Measurements from ENCODE around the gene KIAA1217.

The KIAA1217 gene

GRCh38 chr10:24465891-24466818, 257.2 kb downstream of the KIAA1217 start:
- no peak overlapping the region for H3K27ac ChIP-seq (ENCODE audit: low read length)
- no peak overlapping the region for H3K4me3 ChIP-seq (ENCODE audit: low read length)
- H3K9me3 ChIP-seq (ENCODE audit: insufficient read depth, low read depth, low read length), result no peaks in the 10 kb centered on the region
- no peaks in the 10 kb centered on the region for H3K36me3 ChIP-seq (ENCODE audit: insufficient read depth, low read depth, low read length)
- H3K9ac ChIP-seq (ENCODE audit: low read depth, low read length), result no peak overlapping the region
- H3K4me1 ChIP-seq (ENCODE audit: insufficient read depth, low read length), result peaks cover 5% of the 10 kb centered on the region; the same call in 1 of the 2 replicates
- H3K27me3 ChIP-seq (ENCODE audit: insufficient read depth, low read length), result no peaks in the 10 kb centered on the region

GRCh38 chr10:24467136-24467535, 258.2 kb downstream of the KIAA1217 start:
- Histone ChIP-seq H3K9me3 (ENCODE audit: insufficient read depth, low read depth, low read length) (no peaks in the 10 kb centered on the region), H3K4me3 (ENCODE audit: low read length) (no peak overlapping the region), H3K9ac (ENCODE audit: low read depth, low read length) (no peak overlapping the region), H3K4me1 (ENCODE audit: insufficient read depth, low read length) (peaks cover 5% of the 10 kb centered on the region; the same call in 1 of the 2 replicates), H3K27ac (ENCODE audit: low read length) (no peak overlapping the region), H3K36me3 (ENCODE audit: insufficient read depth, low read depth, low read length) (no peaks in the 10 kb centered on the region), H3K27me3 (ENCODE audit: insufficient read depth, low read length) (no peaks in the 10 kb centered on the region)

GRCh38 chr10:24467605-24468004, 258.7 kb downstream of the KIAA1217 start:
- Histone ChIP-seq H3K36me3 (ENCODE audit: insufficient read depth, low read depth, low read length) (0 out of 2 replicates have a peak, but pooled peaks cover 2% of the 10 kb centered on the region), H3K4me3 (ENCODE audit: low read length) (no peak overlapping the region), H3K9me3 (ENCODE audit: insufficient read depth, low read depth, low read length) (no peaks in the 10 kb centered on the region; the same call in 1 of the 2 replicates), H3K4me1 (ENCODE audit: insufficient read depth, low read length) (peaks cover 5% of the 10 kb centered on the region; the same call in 1 of the 2 replicates), H3K27me3 (ENCODE audit: insufficient read depth, low read length) (no peaks in the 10 kb centered on the region), H3K9ac (ENCODE audit: low read depth, low read length) (no peak overlapping the region), H3K27ac (ENCODE audit: low read length) (no peak overlapping the region)

GRCh38 chr10:24468281-24468751, 259.4 kb downstream of the KIAA1217 start:
- Histone ChIP-seq H3K4me1 (ENCODE audit: insufficient read depth, low read length) (peaks cover 5% of the 10 kb centered on the region; the same call in 1 of the 2 replicates), H3K9ac (ENCODE audit: low read depth, low read length) (no peak overlapping the region), H3K27me3 (ENCODE audit: insufficient read depth, low read length) (no peaks in the 10 kb centered on the region), H3K27ac (ENCODE audit: low read length) (no peak overlapping the region), H3K4me3 (ENCODE audit: low read length) (no peak overlapping the region), H3K9me3 (ENCODE audit: insufficient read depth, low read depth, low read length) (no peaks in the 10 kb centered on the region; the same call in 1 of the 2 replicates), H3K36me3 (ENCODE audit: insufficient read depth, low read depth, low read length) (peaks cover 6% of the 10 kb centered on the region; the same call in 1 of the 2 replicates)

- Histone ChIP-seq H3K4me1 (ENCODE audit: insufficient read depth, low read length) (no peaks in the 10 kb centered on the region; the same call in 1 of the 2 replicates), H3K27me3 (ENCODE audit: insufficient read depth, low read length) (no peaks in the 10 kb centered on the region), H3K27ac (ENCODE audit: low read length) (no peak overlapping the region), H3K9ac (ENCODE audit: low read depth, low read length) (no peak overlapping the region), H3K4me3 (ENCODE audit: low read length) (no peak overlapping the region), H3K36me3 (ENCODE audit: insufficient read depth, low read depth, low read length) (peaks cover 6% of the 10 kb centered on the region; the same call in 1 of the 2 replicates), H3K9me3 (ENCODE audit: insufficient read depth, low read depth, low read length) (no peaks in the 10 kb centered on the region; the same call in 1 of the 2 replicates)
Observed at GRCh38 chr10:24469993-24470392, 261.1 kb downstream of the KIAA1217 start.

GRCh38 chr10:24475598-24475997, 266.7 kb downstream of the KIAA1217 start:
- H3K4me1 ChIP-seq (ENCODE audit: insufficient read depth, low read length), result no peaks in the 10 kb centered on the region
- no peak overlapping the region for H3K27ac ChIP-seq (ENCODE audit: low read length)
- no peaks in the 10 kb centered on the region for H3K27me3 ChIP-seq (ENCODE audit: insufficient read depth, low read length)
- no peak overlapping the region for H3K4me3 ChIP-seq (ENCODE audit: low read length)
- no peak overlapping the region for H3K9ac ChIP-seq (ENCODE audit: low read depth, low read length)
- H3K36me3 ChIP-seq (ENCODE audit: insufficient read depth, low read depth, low read length), result peaks cover 13% of the 10 kb centered on the region
- peaks cover 7% of the 10 kb centered on the region for H3K9me3 ChIP-seq (ENCODE audit: insufficient read depth, low read depth, low read length)

GRCh38 chr10:24476913-24477701, 268.2 kb downstream of the KIAA1217 start:
- no peak overlapping the region for H3K9ac ChIP-seq (ENCODE audit: low read depth, low read length)
- peaks cover 13% of the 10 kb centered on the region for H3K36me3 ChIP-seq (ENCODE audit: insufficient read depth, low read depth, low read length)
- peaks cover 7% of the 10 kb centered on the region for H3K9me3 ChIP-seq (ENCODE audit: insufficient read depth, low read depth, low read length)
- H3K4me1 ChIP-seq (ENCODE audit: insufficient read depth, low read length), result no peaks in the 10 kb centered on the region
- H3K27me3 ChIP-seq (ENCODE audit: insufficient read depth, low read length), result no peaks in the 10 kb centered on the region
- no peak overlapping the region for H3K4me3 ChIP-seq (ENCODE audit: low read length)
- no peak overlapping the region for H3K27ac ChIP-seq (ENCODE audit: low read length)

GRCh38 chr10:24477915-24478314, 269.0 kb downstream of the KIAA1217 start:
- H3K27me3 ChIP-seq (ENCODE audit: insufficient read depth, low read length), result no peaks in the 10 kb centered on the region
- H3K36me3 ChIP-seq (ENCODE audit: insufficient read depth, low read depth, low read length), result peaks cover 8% of the 10 kb centered on the region
- no peaks in the 10 kb centered on the region for H3K4me1 ChIP-seq (ENCODE audit: insufficient read depth, low read length)
- no peak overlapping the region for H3K27ac ChIP-seq (ENCODE audit: low read length)
- no peak overlapping the region for H3K4me3 ChIP-seq (ENCODE audit: low read length)
- H3K9ac ChIP-seq (ENCODE audit: low read depth, low read length), result no peak overlapping the region
- H3K9me3 ChIP-seq (ENCODE audit: insufficient read depth, low read depth, low read length), result peaks cover 7% of the 10 kb centered on the region

- H3K4me3 ChIP-seq (ENCODE audit: low read length), result no peak overlapping the region
- H3K9ac ChIP-seq (ENCODE audit: low read depth, low read length), result no peak overlapping the region
- no peak overlapping the region for H3K27ac ChIP-seq (ENCODE audit: low read length)
- H3K9me3 ChIP-seq (ENCODE audit: insufficient read depth, low read depth, low read length), result peaks cover 7% of the 10 kb centered on the region
- H3K27me3 ChIP-seq (ENCODE audit: insufficient read depth, low read length), result no peaks in the 10 kb centered on the region
- peaks cover 7% of the 10 kb centered on the region; the same call in 1 of the 2 replicates for H3K36me3 ChIP-seq (ENCODE audit: insufficient read depth, low read depth, low read length)
- H3K4me1 ChIP-seq (ENCODE audit: insufficient read depth, low read length), result no peaks in the 10 kb centered on the region
Observed at GRCh38 chr10:24479806-24480205, 270.9 kb downstream of the KIAA1217 start.

GRCh38 chr10:24480447-24480846, 271.5 kb downstream of the KIAA1217 start:
- H3K36me3 ChIP-seq (ENCODE audit: insufficient read depth, low read depth, low read length), result peaks cover 4% of the 10 kb centered on the region; the same call in 1 of the 2 replicates
- H3K27ac ChIP-seq (ENCODE audit: low read length), result no peak overlapping the region
- no peak overlapping the region for H3K9ac ChIP-seq (ENCODE audit: low read depth, low read length)
- no peaks in the 10 kb centered on the region for H3K4me1 ChIP-seq (ENCODE audit: insufficient read depth, low read length)
- H3K27me3 ChIP-seq (ENCODE audit: insufficient read depth, low read length), result no peaks in the 10 kb centered on the region
- peaks cover 3% of the 10 kb centered on the region for H3K9me3 ChIP-seq (ENCODE audit: insufficient read depth, low read depth, low read length)
- no peak overlapping the region for H3K4me3 ChIP-seq (ENCODE audit: low read length)

- Histone ChIP-seq H3K4me3 (ENCODE audit: low read length) (no peak overlapping the region), H3K9ac (ENCODE audit: low read depth, low read length) (no peak overlapping the region), H3K9me3 (ENCODE audit: insufficient read depth, low read depth, low read length) (no peaks in the 10 kb centered on the region), H3K27ac (ENCODE audit: low read length) (no peak overlapping the region), H3K4me1 (ENCODE audit: insufficient read depth, low read length) (no peaks in the 10 kb centered on the region), H3K27me3 (ENCODE audit: insufficient read depth, low read length) (no peaks in the 10 kb centered on the region), H3K36me3 (ENCODE audit: insufficient read depth, low read depth, low read length) (no peaks in the 10 kb centered on the region; the same call in 1 of the 2 replicates)
Observed at GRCh38 chr10:24481241-24481640, 272.3 kb downstream of the KIAA1217 start.

All from iPS-20b (cell line).